Activated CD8-positive, alpha-beta memory T cell treated with anti-CD3 and anti-CD28 coated beads, Interleukin-2, amount 10 ng/mL, durations not matched to agents 7 days and 5 days (primary cell): ENCODE measurements around the gene SECISBP2. TPM values are rescaled to one million over a fixed set of nuclear protein-coding genes. Genes with fewer than 3 reads are reported as not detected.
"Not testable (repeated sequence)": the region's sequence is repeated elsewhere in the genome, so short reads cannot be mapped to it uniquely, and the experiment has no call there.

ENCODE experiments used
- ATAC-seq: fragments of 150-1000 bp; cut with Tn5 transposase; one replicate; pipeline ENCODE4 v1.10.0; 2021; ENCODE audit warnings: moderate library complexity
- CTCF ChIA-PET: fragments of 350-600 bp; sonication (Branson Sonifier 250); formaldehyde crosslinking; loops from one replicate; lab custom pipeline; 2021; ENCODE audit warnings: antibody characterized with exemption; lab: Charles Lee
- DNase-seq: peaks from one replicate; pipeline ENCODE4 v3.0.0-alpha.2; 2020
- H3K27ac Mint-ChIP-seq: one replicate; pipeline ENCODE4 v1.8.0; 2021; ENCODE audit warnings: mild to moderate bottlenecking, mixed read lengths
- H3K27me3 Mint-ChIP-seq: one replicate; pipeline ENCODE4 v1.8.0; 2021; ENCODE audit warnings: mixed read lengths
- H3K36me3 Mint-ChIP-seq: one replicate; pipeline ENCODE4 v1.8.0; 2021; ENCODE audit warnings: mild to moderate bottlenecking, mixed read lengths
- H3K4me1 Mint-ChIP-seq: one replicate; pipeline ENCODE4 v1.8.0; 2021; ENCODE audit warnings: mixed read lengths
- H3K4me3 Mint-ChIP-seq: one replicate; pipeline ENCODE4 v1.8.0; 2021; ENCODE audit warnings: mild to moderate bottlenecking, moderate library complexity, mixed read lengths
- H3K9me3 Mint-ChIP-seq: one replicate; pipeline ENCODE4 v1.8.0; 2022; ENCODE audit warnings: low read depth, mixed read lengths
- total RNA-seq, 2 experiments: library from RNA; stranded (reverse); gene quantifications; one replicate each; pipeline ENCODE4 v1.2.3, GENCODE V29; 2021

Gene SECISBP2
- total RNA-seq, 2 experiments from 2014 or later: 36.1 to 40.2 TPM

GRCh38 chr9:89342948-89343347, 24.6 kb downstream of the SECISBP2 start:
- H3K4me1 Mint-ChIP-seq: peaks cover 37% of the 10 kb centered on the region
- no peaks in the 10 kb centered on the region for H3K27me3 Mint-ChIP-seq
- peaks cover 68% of the 10 kb centered on the region for H3K36me3 Mint-ChIP-seq
- no peak for ATAC-seq
- H3K9me3 Mint-ChIP-seq: no peaks in the 10 kb centered on the region
- H3K27ac Mint-ChIP-seq: no peak overlapping the region
- H3K4me3 Mint-ChIP-seq: no peak overlapping the region
- no peak for DNase-seq
- CTCF ChIA-PET: interaction anchor here (1.1 to 1.6 kb wide), 3 partner anchors 15 to 206 kb away, joined by 3 to 5 read pairs (median 3); no protein-coding TSS in a partner anchor

GRCh38 chr9:89343812-89344211, 25.5 kb downstream of the SECISBP2 start:
- Mint-ChIP-seq H3K4me1 (peaks cover 34% of the 10 kb centered on the region), H3K36me3 (peaks cover 69% of the 10 kb centered on the region)
- CTCF ChIA-PET, H3K27ac Mint-ChIP-seq, H3K9me3 Mint-ChIP-seq, H3K4me3 Mint-ChIP-seq, DNase-seq, ATAC-seq, H3K27me3 Mint-ChIP-seq: not testable (repeated sequence)

- ATAC-seq (no peak), DNase-seq (no peak)
- no peaks in the 10 kb centered on the region for H3K27me3 Mint-ChIP-seq
- H3K36me3 Mint-ChIP-seq: peaks cover 73% of the 10 kb centered on the region
- no peak overlapping the region for H3K4me3 Mint-ChIP-seq
- CTCF ChIA-PET: interaction anchor here (1.8 kb wide), 1 partner anchor 12 kb away, joined by 4 read pairs; no protein-coding TSS in a partner anchor
- no peaks in the 10 kb centered on the region for H3K9me3 Mint-ChIP-seq
- peaks cover 22% of the 10 kb centered on the region for H3K4me1 Mint-ChIP-seq
- H3K27ac Mint-ChIP-seq: no peak overlapping the region
Observed at GRCh38 chr9:89345476-89345875, 27.2 kb downstream of the SECISBP2 start.

- Mint-ChIP-seq H3K27me3 (no peaks in the 10 kb centered on the region), H3K27ac (no peak overlapping the region), H3K4me3 (no peak overlapping the region), H3K36me3 (peaks cover 70% of the 10 kb centered on the region), H3K4me1 (peaks cover 22% of the 10 kb centered on the region), H3K9me3 (no peaks in the 10 kb centered on the region)
- ATAC-seq (no peak), DNase-seq (no peak)
- CTCF ChIA-PET: interaction anchor here (0.8 to 1.8 kb wide), 2 partner anchors 11 to 13 kb away, joined by 3 to 4 read pairs; no protein-coding TSS in a partner anchor
Observed at GRCh38 chr9:89346696-89347095, 28.4 kb downstream of the SECISBP2 start.

GRCh38 chr9:89347651-89348050, 29.4 kb downstream of the SECISBP2 start:
- Mint-ChIP-seq H3K4me3 (no peak overlapping the region), H3K36me3 (peaks cover 66% of the 10 kb centered on the region), H3K9me3 (no peaks in the 10 kb centered on the region), H3K4me1 (peaks cover 29% of the 10 kb centered on the region), H3K27me3 (no peaks in the 10 kb centered on the region), H3K27ac (no peak overlapping the region)
- CTCF ChIA-PET: interaction anchor here (1.0 kb wide), 1 partner anchor 11 kb away, joined by 3 read pairs; no protein-coding TSS in a partner anchor
- DNase-seq (no peak), ATAC-seq (no peak)

- Mint-ChIP-seq H3K9me3 (no peaks in the 10 kb centered on the region), H3K27me3 (no peaks in the 10 kb centered on the region), H3K4me3 (no peak overlapping the region), H3K36me3 (peaks cover 56% of the 10 kb centered on the region), H3K27ac (no peak overlapping the region), H3K4me1 (peaks cover 34% of the 10 kb centered on the region)
- CTCF ChIA-PET: no interaction called here
- DNase-seq: no peak
- ATAC-seq: no peak
Observed at GRCh38 chr9:89349607-89350006, 31.3 kb downstream of the SECISBP2 start.

GRCh38 chr9:89350988-89351557, 32.8 kb downstream of the SECISBP2 start:
- H3K9me3 Mint-ChIP-seq: no peaks in the 10 kb centered on the region
- ATAC-seq (no peak), DNase-seq (no peak)
- H3K4me1 Mint-ChIP-seq: peaks cover 25% of the 10 kb centered on the region
- H3K36me3 Mint-ChIP-seq: peaks cover 48% of the 10 kb centered on the region
- H3K4me3 Mint-ChIP-seq: no peak overlapping the region
- no peaks in the 10 kb centered on the region for H3K27me3 Mint-ChIP-seq
- CTCF ChIA-PET: no interaction called here
- H3K27ac Mint-ChIP-seq: peak overlapping the region; percentile 29

- H3K27me3 Mint-ChIP-seq: no peaks in the 10 kb centered on the region
- H3K27ac Mint-ChIP-seq: peak overlapping the region; percentile 90
- H3K4me3 Mint-ChIP-seq: no peak overlapping the region
- peaks cover 26% of the 10 kb centered on the region for H3K4me1 Mint-ChIP-seq
- peaks cover 50% of the 10 kb centered on the region for H3K36me3 Mint-ChIP-seq
- DNase-seq (no peak), ATAC-seq (no peak)
- CTCF ChIA-PET: no interaction called here
- no peaks in the 10 kb centered on the region for H3K9me3 Mint-ChIP-seq
Observed at GRCh38 chr9:89351584-89352300, 33.4 kb downstream of the SECISBP2 start.

- Mint-ChIP-seq H3K36me3 (peaks cover 49% of the 10 kb centered on the region), H3K9me3 (no peaks in the 10 kb centered on the region), H3K4me3 (peak overlapping the region; percentile 50), H3K27me3 (no peaks in the 10 kb centered on the region), H3K27ac (peak overlapping the region; percentile 90), H3K4me1 (peaks cover 33% of the 10 kb centered on the region)
- peak; percentile 32 for ATAC-seq
- CTCF ChIA-PET: interaction anchor here (1.3 kb wide), 2 partner anchors 34 to 36 kb away, joined by 3 read pairs; partner anchors contain the start of gene SECISBP2
- DNase-seq: no peak
Observed at GRCh38 chr9:89352451-89352850, 34.2 kb downstream of the SECISBP2 start.

- H3K36me3 Mint-ChIP-seq: peaks cover 50% of the 10 kb centered on the region
- CTCF ChIA-PET: interaction anchor here (1.3 kb wide), 2 partner anchors 34 to 35 kb away, joined by 3 read pairs; partner anchors contain the start of gene SECISBP2
Observed at GRCh38 chr9:89352874-89353649, 34.8 kb downstream of the SECISBP2 start.

GRCh38 chr9:89353989-89354388, 35.7 kb downstream of the SECISBP2 start:
- no peaks in the 10 kb centered on the region for H3K27me3 Mint-ChIP-seq
- H3K27ac Mint-ChIP-seq: no peak overlapping the region
- ATAC-seq: no peak
- CTCF ChIA-PET: no interaction called here
- H3K9me3 Mint-ChIP-seq: no peaks in the 10 kb centered on the region
- H3K36me3 Mint-ChIP-seq: peaks cover 51% of the 10 kb centered on the region
- no peak for DNase-seq
- H3K4me3 Mint-ChIP-seq: no peak overlapping the region
- peaks cover 49% of the 10 kb centered on the region for H3K4me1 Mint-ChIP-seq

More at GRCh38 chr9:89352874-89353649, 34.8 kb downstream of the SECISBP2 start:
- Mint-ChIP-seq H3K27me3 (no peaks in the 10 kb centered on the region), H3K4me1 (peaks cover 39% of the 10 kb centered on the region), H3K9me3 (no peaks in the 10 kb centered on the region), H3K27ac (peak overlapping the region; percentile 90), H3K4me3 (peak overlapping the region; percentile 50)
- DNase-seq (no peak), ATAC-seq (no peak)

- H3K4me1 Mint-ChIP-seq: peaks cover 53% of the 10 kb centered on the region
- H3K27me3 Mint-ChIP-seq: no peaks in the 10 kb centered on the region
Observed at GRCh38 chr9:89354471-89354870, 36.2 kb downstream of the SECISBP2 start.

GRCh38 chr9:89356782-89357181, 38.5 kb downstream of the SECISBP2 start:
- peaks cover 56% of the 10 kb centered on the region for H3K4me1 Mint-ChIP-seq
- no peak for ATAC-seq
- no peak for DNase-seq
- no peaks in the 10 kb centered on the region for H3K27me3 Mint-ChIP-seq
- peak overlapping the region; percentile 9 for H3K27ac Mint-ChIP-seq
- H3K36me3 Mint-ChIP-seq: peaks cover 55% of the 10 kb centered on the region
- no peaks in the 10 kb centered on the region for H3K9me3 Mint-ChIP-seq
- H3K4me3 Mint-ChIP-seq: no peak overlapping the region
- CTCF ChIA-PET: interaction anchor here (0.8 to 1.8 kb wide), 4 partner anchors 11 to 192 kb away, joined by 3 to 4 read pairs (median 3); no protein-coding TSS in a partner anchor

More at GRCh38 chr9:89354471-89354870, 36.2 kb downstream of the SECISBP2 start:
- Mint-ChIP-seq H3K36me3 (peaks cover 52% of the 10 kb centered on the region), H3K9me3 (no peaks in the 10 kb centered on the region), H3K27ac (no peak overlapping the region), H3K4me3 (no peak overlapping the region)
- ATAC-seq (no peak), DNase-seq (no peak)
- CTCF ChIA-PET: no interaction called here
